Liver (tissue), 9 donors: ENCODE data around the gene SNN. TPM values are rescaled to one million over a fixed set of nuclear protein-coding genes. Genes with fewer than 3 reads are reported as not detected.

ENCODE experiments used
- DNase-seq: peaks from one replicate; pipeline ENCODE4 v3.0.0-alpha.2; 2017; ENCODE audit warnings: low spot score
- H3K27ac ChIP-seq, 2 donors: one replicate each; pipeline ENCODE4 v1.7.0; 2013; ENCODE audit warnings: inconsistent platforms in 2 of 2, low read length in 2 of 2, control low read depth in 1 of 2, low read depth in 1 of 2, mild to moderate bottlenecking in 1 of 2
- H3K27me3 ChIP-seq, 4 donors: one replicate each; pipeline versions ENCODE4 v1.6.1 to v1.7.0; 2013; ENCODE audit warnings: low read length in 3 of 4, inconsistent platforms in 1 of 4, mild to moderate bottlenecking in 1 of 4, moderate library complexity in 1 of 4; ENCODE audit not compliant: control insufficient read depth in 4 of 4, insufficient read depth in 4 of 4
- H3K36me3 ChIP-seq, 4 donors: one replicate each; pipeline versions ENCODE4 v1.6.1 to v1.7.0; 2013; ENCODE audit warnings: low read length in 3 of 4, mild to moderate bottlenecking in 3 of 4, low read depth in 1 of 4, moderate library complexity in 1 of 4; ENCODE audit not compliant: control insufficient read depth in 4 of 4, insufficient read depth in 3 of 4
- H3K4me1 ChIP-seq, 4 donors: one replicate each; pipeline versions ENCODE4 v1.6.1 to v1.7.0; 2013; ENCODE audit warnings: low read length in 3 of 4, mild to moderate bottlenecking in 3 of 4, moderate library complexity in 1 of 4; ENCODE audit not compliant: control insufficient read depth in 4 of 4, insufficient read depth in 4 of 4
- H3K4me3 ChIP-seq, 3 donors: one replicate each; pipeline versions ENCODE4 v1.6.1 to v1.7.0; 2013; ENCODE audit warnings: low read length in 3 of 3, control low read depth in 1 of 3, low read depth in 1 of 3, mild to moderate bottlenecking in 1 of 3
- H3K9ac ChIP-seq, 2 donors: one replicate each; pipeline ENCODE4 v1.7.0; 2013; ENCODE audit warnings: low read length in 2 of 2, mild to moderate bottlenecking in 2 of 2, moderate library complexity in 2 of 2, control low read depth in 1 of 2, low read depth in 1 of 2
- H3K9me3 ChIP-seq, 4 donors: one replicate each; pipeline versions ENCODE4 v1.6.1 to v1.7.0; 2013; ENCODE audit warnings: low read length in 3 of 4; ENCODE audit not compliant: control insufficient read depth in 4 of 4
- EGR1 ChIP-seq, 2 donors: IDR thresholded peaks; 2 replicates each; pipeline ENCODE4 v1.6.1; 2016 to 2018; ENCODE audit warnings: antibody characterized with exemption in 2 of 2, low read depth in 2 of 2
- FOXA1 ChIP-seq: IDR thresholded peaks from 2 replicates; pipeline ENCODE4 v1.6.1; 2016; ENCODE audit warnings: antibody characterized with exemption
- HNF4A ChIP-seq, 2 donors: conservative IDR thresholded peaks; 2 replicates each; pipeline ENCODE4 v1.6.1; 2016; ENCODE audit warnings: antibody characterized with exemption in 2 of 2, mild to moderate bottlenecking in 2 of 2
- RXRA ChIP-seq, 2 donors: IDR thresholded peaks; 2 replicates each; pipeline ENCODE4 v1.6.1; 2017 to 2018; ENCODE audit warnings: antibody characterized with exemption in 2 of 2, mild to moderate bottlenecking in 1 of 2
- TAF1 ChIP-seq: conservative IDR thresholded peaks from 2 replicates; pipeline ENCODE4 v1.6.1; 2016; ENCODE audit warnings: antibody characterized with exemption, mild to moderate bottlenecking
- YY1 ChIP-seq: IDR thresholded peaks from 2 replicates; pipeline ENCODE4 v1.6.1; 2016; ENCODE audit warnings: antibody characterized with exemption, mild to moderate bottlenecking
- WGBS: extraction: QIAGEN DNeasy Blood & Tissue Kit; methylation state at CpG from one replicate; pipeline ENCODE4 v1.1.7; 2013; 5-methylcytosine and 5-hydroxymethylcytosine counted together
- polyA plus RNA-seq, 2 donors: library from polyadenylated mRNA; stranded (reverse) in 1 of 2; unstranded in 1 of 2; fragments of 200-250 nt in 1 of 2; fragments of >200 nt in 1 of 2; fragmentation: Nextera tagmentation in 1 of 2; extraction: Ambion mirVana in 1 of 2; gene quantifications; one replicate each; pipeline versions ENCODE4 v1.2.1 to v1.2.3, GENCODE V29; 2013 to 2015
- total RNA-seq, 2 donors: library from RNA; depleted of rRNA; stranded (reverse); fragments of >200 nt; gene quantifications; one replicate each; pipeline ENCODE4 v1.2.3, GENCODE V29; 2014
- TF ChIP-seq, protein P1 (sequence below): IDR thresholded peaks from 2 replicates; pipeline ENCODE4 v1.6.1; 2016; ENCODE audit warnings: antibody characterized with exemption
- TF ChIP-seq, protein P2 (sequence below): fragments of 150-350 bp; IDR thresholded peaks from 2 replicates; pipeline ENCODE4 v1.5.1; 2017; ENCODE audit warnings: improper control_type of control experiment, low read depth, low read length; ENCODE audit not compliant: missing input control
- TF ChIP-seq, protein P3 (sequence below): IDR thresholded peaks from 2 replicates; pipeline ENCODE4 v1.6.1; 2016; ENCODE audit warnings: antibody characterized with exemption
- TF ChIP-seq, protein P4 (sequence below): IDR thresholded peaks from 2 replicates; pipeline ENCODE4 v1.6.1; 2016; ENCODE audit warnings: antibody characterized with exemption
- donor health status: healthy.
- donor health status: healthy.
- donor health status: healthy.
- donor health status: healthy.
- donor health status: healthy.

SNN gene
- total and polyA plus RNA-seq, 4 donors, result 2.5 to 6.2 (median 5.3) TPM

DNA sequence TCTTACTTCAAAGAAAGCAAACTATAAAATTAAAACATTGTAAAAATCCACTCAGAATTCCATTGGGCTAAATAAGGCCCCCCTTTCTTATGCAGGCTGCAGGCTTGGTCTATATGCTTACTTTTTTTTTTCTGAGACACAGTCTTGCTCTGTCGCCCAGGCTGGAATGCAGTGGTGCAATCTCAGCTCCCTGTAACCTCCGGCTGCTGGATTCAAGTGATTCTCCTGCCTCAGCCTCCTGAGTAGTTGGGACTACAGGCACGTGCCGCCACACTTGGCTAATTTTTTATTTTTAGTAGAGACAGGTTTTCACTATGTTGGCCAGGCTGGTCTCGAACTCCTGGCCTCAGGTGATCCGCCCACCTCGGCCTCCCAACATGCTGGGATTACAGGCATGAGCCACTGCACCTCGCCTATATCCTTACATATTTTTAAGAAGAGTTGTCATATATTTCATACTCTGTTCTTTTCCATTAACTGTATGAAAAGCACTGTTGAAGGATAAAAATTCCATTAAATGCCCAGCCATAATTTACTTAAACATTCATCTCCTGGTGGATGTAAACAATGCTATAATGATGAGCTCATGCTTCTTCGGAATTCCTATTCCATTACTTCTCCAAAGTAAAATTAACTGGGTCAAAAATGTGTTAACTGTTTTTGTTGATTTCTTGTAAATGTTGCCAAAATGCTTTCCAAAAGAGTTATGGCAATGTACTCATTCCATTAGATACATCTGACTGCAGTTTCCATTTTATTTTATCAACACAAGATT is 17.8 kb downstream of the SNN start:
- WGBS, result 95% methylated on average over 9 of the region's 9 CpGs

DNA sequence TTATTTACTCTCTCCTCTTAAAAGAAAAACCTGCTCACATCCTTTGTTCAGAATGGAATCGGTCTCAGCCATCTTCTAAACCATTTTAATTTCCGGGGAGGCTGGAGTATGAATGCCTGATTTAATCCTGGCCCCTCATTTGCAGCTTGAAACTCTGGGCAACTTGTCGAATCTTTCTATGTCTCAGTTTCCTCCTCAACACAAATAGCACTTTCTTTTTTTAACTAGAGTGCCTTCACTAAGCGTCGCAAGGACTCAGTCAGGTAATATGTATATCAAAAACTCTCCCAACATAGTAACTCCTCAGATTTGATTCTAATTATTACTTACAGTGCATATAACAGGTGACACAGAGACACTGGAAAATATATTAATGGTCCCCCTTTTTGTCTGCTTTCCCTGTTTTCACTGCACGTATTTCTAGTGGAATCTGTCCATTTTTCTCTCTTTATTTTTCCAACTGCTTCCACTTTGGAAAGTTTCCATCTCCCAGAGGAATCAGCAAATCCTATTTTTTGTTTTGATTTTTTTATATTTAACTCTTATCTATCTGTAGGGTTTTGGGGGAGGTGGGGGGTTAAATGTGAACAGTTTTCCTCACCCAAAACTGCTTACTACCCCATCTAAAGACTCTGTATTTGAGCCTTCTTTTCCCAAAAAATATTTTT is 18.6 kb downstream of the SNN start:
- no peaks in the 10 kb centered on the region for H3K27me3 ChIP-seq
- H3K4me1 ChIP-seq, result peaks cover 0 to 4% (median 3%) of the 10 kb centered on the region in 4 donors
- peaks cover 13 to 73% (median 61%) of the 10 kb centered on the region in 4 donors for H3K36me3 ChIP-seq
- no peak overlapping the region for H3K4me3 ChIP-seq
- no peaks in the 10 kb centered on the region for H3K9me3 ChIP-seq
- H3K9ac ChIP-seq, result no peak overlapping the region
- DNase-seq, result no peak
- no peak for TF ChIP-seq TAF1
- TF ChIP-seq HNF4A (conservative IDR thresholded peaks at IDR 0.05), result no peak
- 91% methylated on average over 6 of the region's 6 CpGs for WGBS
- no peak overlapping the region for H3K27ac ChIP-seq

More for the DNA sequence above, 17.8 kb downstream of the SNN start:
- peaks cover 12 to 65% (median 57%) of the 10 kb centered on the region in 4 donors for H3K36me3 ChIP-seq
- TF ChIP-seq, protein P1, sequence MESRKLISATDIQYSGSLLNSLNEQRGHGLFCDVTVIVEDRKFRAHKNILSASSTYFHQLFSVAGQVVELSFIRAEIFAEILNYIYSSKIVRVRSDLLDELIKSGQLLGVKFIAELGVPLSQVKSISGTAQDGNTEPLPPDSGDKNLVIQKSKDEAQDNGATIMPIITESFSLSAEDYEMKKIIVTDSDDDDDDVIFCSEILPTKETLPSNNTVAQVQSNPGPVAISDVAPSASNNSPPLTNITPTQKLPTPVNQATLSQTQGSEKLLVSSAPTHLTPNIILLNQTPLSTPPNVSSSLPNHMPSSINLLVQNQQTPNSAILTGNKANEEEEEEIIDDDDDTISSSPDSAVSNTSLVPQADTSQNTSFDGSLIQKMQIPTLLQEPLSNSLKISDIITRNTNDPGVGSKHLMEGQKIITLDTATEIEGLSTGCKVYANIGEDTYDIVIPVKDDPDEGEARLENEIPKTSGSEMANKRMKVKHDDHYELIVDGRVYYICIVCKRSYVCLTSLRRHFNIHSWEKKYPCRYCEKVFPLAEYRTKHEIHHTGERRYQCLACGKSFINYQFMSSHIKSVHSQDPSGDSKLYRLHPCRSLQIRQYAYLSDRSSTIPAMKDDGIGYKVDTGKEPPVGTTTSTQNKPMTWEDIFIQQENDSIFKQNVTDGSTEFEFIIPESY, result no peak
- TF ChIP-seq, protein P2, sequence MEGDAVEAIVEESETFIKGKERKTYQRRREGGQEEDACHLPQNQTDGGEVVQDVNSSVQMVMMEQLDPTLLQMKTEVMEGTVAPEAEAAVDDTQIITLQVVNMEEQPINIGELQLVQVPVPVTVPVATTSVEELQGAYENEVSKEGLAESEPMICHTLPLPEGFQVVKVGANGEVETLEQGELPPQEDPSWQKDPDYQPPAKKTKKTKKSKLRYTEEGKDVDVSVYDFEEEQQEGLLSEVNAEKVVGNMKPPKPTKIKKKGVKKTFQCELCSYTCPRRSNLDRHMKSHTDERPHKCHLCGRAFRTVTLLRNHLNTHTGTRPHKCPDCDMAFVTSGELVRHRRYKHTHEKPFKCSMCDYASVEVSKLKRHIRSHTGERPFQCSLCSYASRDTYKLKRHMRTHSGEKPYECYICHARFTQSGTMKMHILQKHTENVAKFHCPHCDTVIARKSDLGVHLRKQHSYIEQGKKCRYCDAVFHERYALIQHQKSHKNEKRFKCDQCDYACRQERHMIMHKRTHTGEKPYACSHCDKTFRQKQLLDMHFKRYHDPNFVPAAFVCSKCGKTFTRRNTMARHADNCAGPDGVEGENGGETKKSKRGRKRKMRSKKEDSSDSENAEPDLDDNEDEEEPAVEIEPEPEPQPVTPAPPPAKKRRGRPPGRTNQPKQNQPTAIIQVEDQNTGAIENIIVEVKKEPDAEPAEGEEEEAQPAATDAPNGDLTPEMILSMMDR, result no peak
- no peak for TF ChIP-seq HNF4A (conservative IDR thresholded peaks at IDR 0.05)
- TF ChIP-seq FOXA1, result no peak
- H3K9ac ChIP-seq, result no peak overlapping the region
- DNase-seq, result no peak
- no peaks in the 10 kb centered on the region for H3K27me3 ChIP-seq
- H3K9me3 ChIP-seq, result no peaks in the 10 kb centered on the region
- no peak overlapping the region for H3K27ac ChIP-seq
- H3K4me1 ChIP-seq, result peaks cover 2 to 11% (median 9%) of the 10 kb centered on the region in 4 donors
- no peak overlapping the region for H3K4me3 ChIP-seq

DNA sequence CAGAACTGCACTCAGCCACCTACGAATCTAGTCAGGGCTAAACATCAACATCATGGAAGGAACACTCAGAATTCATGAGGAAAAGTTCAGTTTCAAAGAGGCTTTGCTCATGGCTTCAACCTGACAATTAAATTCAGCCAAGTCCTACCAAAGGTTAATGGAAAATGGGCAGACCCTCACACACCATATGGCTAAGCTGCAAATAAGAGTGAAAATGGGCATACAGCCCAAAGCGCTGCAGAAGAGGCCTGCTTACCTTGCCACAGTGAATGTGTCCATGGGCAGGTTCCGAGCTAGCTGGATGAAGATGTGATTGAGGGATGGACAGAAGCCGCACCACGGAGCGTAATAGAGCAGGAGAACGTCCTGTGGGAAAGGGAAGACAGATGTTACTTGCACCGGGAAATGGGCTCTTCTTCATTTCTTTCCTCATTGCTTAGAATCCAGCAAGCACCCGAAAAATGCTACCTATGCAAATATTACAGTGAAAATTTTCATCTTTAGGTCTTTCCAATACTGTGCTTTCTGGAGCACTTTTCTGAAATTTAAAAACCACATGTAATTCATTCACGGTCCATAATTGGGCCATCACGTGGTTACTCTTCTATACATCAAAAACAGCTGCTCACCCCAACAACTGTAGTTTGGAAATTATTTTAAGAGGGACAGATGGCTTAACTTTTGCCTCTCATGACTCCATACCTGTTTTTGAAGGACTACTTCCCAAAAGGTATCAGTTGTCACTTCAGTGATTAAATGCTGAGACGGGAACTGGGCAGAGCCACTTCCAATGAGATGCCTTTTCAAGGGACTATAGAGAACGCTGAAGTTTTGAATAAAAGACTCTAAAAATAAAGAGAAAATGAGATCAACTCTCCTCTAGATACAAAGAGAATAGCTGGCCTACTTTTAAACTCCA is 19.6 kb downstream of the SNN start:
- peaks cover 17 to 73% (median 54%) of the 10 kb centered on the region in 4 donors for H3K36me3 ChIP-seq
- H3K4me1 ChIP-seq, result peaks cover 0 to 4% (median 0%) of the 10 kb centered on the region in 4 donors
- 95% methylated on average over 13 of the region's 13 CpGs for WGBS
- no peaks in the 10 kb centered on the region for H3K9me3 ChIP-seq
- H3K9ac ChIP-seq, result no peak overlapping the region
- no peak for DNase-seq
- no peaks in the 10 kb centered on the region for H3K27me3 ChIP-seq
- no peak overlapping the region for H3K27ac ChIP-seq
- H3K4me3 ChIP-seq, result no peak overlapping the region
- TF ChIP-seq YY1, result no peak
- TF ChIP-seq, protein P3, sequence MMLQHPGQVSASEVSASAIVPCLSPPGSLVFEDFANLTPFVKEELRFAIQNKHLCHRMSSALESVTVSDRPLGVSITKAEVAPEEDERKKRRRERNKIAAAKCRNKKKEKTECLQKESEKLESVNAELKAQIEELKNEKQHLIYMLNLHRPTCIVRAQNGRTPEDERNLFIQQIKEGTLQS, result no peak
- TF ChIP-seq, protein P4, sequence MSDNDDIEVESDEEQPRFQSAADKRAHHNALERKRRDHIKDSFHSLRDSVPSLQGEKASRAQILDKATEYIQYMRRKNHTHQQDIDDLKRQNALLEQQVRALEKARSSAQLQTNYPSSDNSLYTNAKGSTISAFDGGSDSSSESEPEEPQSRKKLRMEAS, result no peak
- no peak for TF ChIP-seq RXRA (IDR thresholded peaks at IDR 0.05)
- TF ChIP-seq TAF1, result no peak
- TF ChIP-seq EGR1 (IDR thresholded peaks at IDR 0.05; ENCODE audit: low read depth in 2 of 2), result no peak
- TF ChIP-seq FOXA1, result no peak
- TF ChIP-seq, protein P2, result no peak
